Panc1 (cell line): ENCODE results near the gene FSTL4. TPM values are rescaled to one million over a fixed set of nuclear protein-coding genes. Genes with fewer than 3 reads are reported as not detected.

Source experiments
- ATAC-seq: fragments of 200-7000 bp; cut with Tn5 transposase; 2 replicates; pipeline ENCODE4 v1.9.1; 2020; ENCODE audit warnings: mild to moderate bottlenecking, moderate library complexity
- BruUV-seq: library from RNA; stranded (reverse); fragments of 400-500 nt; replicated peaks from 2 replicates; lab custom pipeline; 2021; lab: Mats Ljungman, UMichigan
- CTCF ChIA-PET: fragments of 300-600 bp; sonication (Branson Sonifier 250); formaldehyde crosslinking; loops from one replicate; lab custom pipeline; 2022; ENCODE audit warnings: antibody characterized with exemption; lab: Charles Lee
- POLR2A ChIA-PET: fragments of 300-600 bp; sonication (Branson Sonifier 250); formaldehyde crosslinking; loops from one replicate; lab custom pipeline; 2022; ENCODE audit warnings: antibody characterized with exemption; lab: Charles Lee
- DNase-seq: peaks from one replicate; pipeline ENCODE4 v3.0.0-alpha.2; 2010; ENCODE audit warnings: low read depth, low spot score
- H3K27ac ChIP-seq: 2 replicates; pipeline ENCODE4 v1.5.1; 2011; ENCODE audit warnings: mild to moderate bottlenecking, low read length, inconsistent platforms
- H3K27me3 ChIP-seq: fragments of 200-500 bp; sonication (Bioruptor generic); 2 replicates; pipeline ENCODE4 v1.6.0; 2014; ENCODE audit warnings: low read length, inconsistent platforms; ENCODE audit not compliant: control insufficient read depth, insufficient read depth
- H3K36me3 ChIP-seq: fragments of 200-500 bp; sonication (Bioruptor generic); 2 replicates; pipeline ENCODE4 v1.5.1; 2014; ENCODE audit warnings: inconsistent platforms, mild to moderate bottlenecking, low read length, moderate library complexity; ENCODE audit not compliant: control insufficient read depth, insufficient read depth
- H3K4me1 ChIP-seq: 2 replicates; pipeline ENCODE4 v1.5.1; 2011; ENCODE audit warnings: inconsistent platforms, mild to moderate bottlenecking, low read length, moderate library complexity; ENCODE audit not compliant: control insufficient read depth, insufficient read depth
- H3K4me3 ChIP-seq, 2 experiments: 2 replicates each; pipeline ENCODE4 v1.5.1; 2011 to 2012; ENCODE audit warnings: low read depth in 2 of 2, low read length in 2 of 2, mild to moderate bottlenecking in 2 of 2, inconsistent platforms in 1 of 2, moderate library complexity in 1 of 2
- H3K9me3 ChIP-seq: fragments of 200-500 bp; sonication (Bioruptor generic); 2 replicates; pipeline ENCODE4 v1.5.1; 2014; ENCODE audit warnings: low read depth, mild to moderate bottlenecking, inconsistent platforms, low read length, moderate library complexity; ENCODE audit not compliant: control insufficient read depth, insufficient read depth
- CTCF ChIP-seq: fragments of 450-650 bp; IDR thresholded peaks from 2 replicates; pipeline ENCODE4 v1.5.1; 2017; ENCODE audit warnings: mild to moderate bottlenecking
- POLR2AphosphoS5 ChIP-seq: IDR thresholded peaks from 2 replicates; pipeline ENCODE4 v1.6.1; 2012; ENCODE audit warnings: mild to moderate bottlenecking, low read depth, low read length, moderate library complexity
- REST ChIP-seq, 2 experiments: IDR thresholded peaks; 2 replicates each; pipeline ENCODE4 v1.6.1; 2011 to 2012; ENCODE audit warnings: low read depth in 2 of 2, control low read depth in 1 of 2, low read length in 1 of 2, mild to moderate bottlenecking in 1 of 2, moderate library complexity in 1 of 2; ENCODE audit not compliant: insufficient read depth in 1 of 2
- SIN3A ChIP-seq: IDR thresholded peaks from 2 replicates; pipeline ENCODE4 v1.6.1; 2012; ENCODE audit warnings: low read depth, mild to moderate bottlenecking, low read length, moderate library complexity, borderline replicate concordance; ENCODE audit not compliant: insufficient read depth
- TCF7L2 ChIP-seq: IDR thresholded peaks from 2 replicates; pipeline ENCODE4 v1.6.1; 2011; ENCODE audit warnings: mild to moderate bottlenecking, low read depth, low read length, inconsistent platforms
- in situ Hi-C: cut with HindIII; loops from 2 replicates; pipeline ENCODE4 v1.10.0; 2016; ENCODE audit warnings: low sequenced_read_pairs, low pct_unique_long_range_greater_than_20kb
- intact Hi-C: fragments of 100-400 bp; cut with micrococcal nuclease; formaldehyde crosslinking; loops from one replicate; pipeline ENCODE4 v1.10.0; 2022; ENCODE audit not compliant: unreplicated experiment
- total RNA-seq: library from RNA; stranded (reverse); gene quantifications from one replicate; pipeline ENCODE4 v1.2.1, GENCODE V29; 2021; ENCODE audit not compliant: unreplicated experiment

Gene FSTL4
- total RNA-seq, 1 experiment from 2014 or later = 0.18 TPM

GRCh38 chr5:133203317-133204305, 408.7 kb downstream of the FSTL4 start:
- Histone ChIP-seq H3K27me3 (no peaks in the 10 kb centered on the region; the same call in 1 of the 2 replicates), H3K9me3 (no peaks in the 10 kb centered on the region), H3K4me1 (0 out of 2 replicates have a peak, but pooled peaks cover 4% of the 10 kb centered on the region), H3K27ac (no peak overlapping the region), H3K36me3 (no peaks in the 10 kb centered on the region), H3K4me3 (no peak overlapping the region)
- ATAC-seq (no peak), DNase-seq (no peak)
- no TSS peak for BruUV-seq
- ChIA-PET CTCF (no interaction called here), POLR2A (no interaction called here)
- in situ Hi-C loops (no loop called here), intact Hi-C loops (no loop called here)
- TF ChIP-seq REST (IDR thresholded peaks at IDR 0.05; ENCODE audit: insufficient read depth in 1 of 2, low read depth in 2 of 2, low read length in 1 of 2) (no peak), CTCF (no peak)

- BruUV-seq = no TSS peak
- TF ChIP-seq POLR2AphosphoS5 = no peak
- TF ChIP-seq SIN3A = no peak
- no peak for TF ChIP-seq TCF7L2
- Histone ChIP-seq H3K9me3 (no peaks in the 10 kb centered on the region), H3K4me1 (0 out of 2 replicates have a peak, but pooled peaks cover 4% of the 10 kb centered on the region), H3K27me3 (no peaks in the 10 kb centered on the region; the same call in 1 of the 2 replicates), H3K4me3 (no peak overlapping the region), H3K36me3 (no peaks in the 10 kb centered on the region), H3K27ac (no peak overlapping the region)
- POLR2A ChIA-PET = no interaction called here
- in situ Hi-C loops = no loop called here
- intact Hi-C loops = no loop called here
- CTCF ChIA-PET = no interaction called here
- ATAC-seq = no peak
- no peak for DNase-seq
Observed at GRCh38 chr5:133202066-133202665, 410.2 kb downstream of the FSTL4 start.

- no TSS peak for BruUV-seq
- CTCF ChIA-PET = no interaction called here
- ATAC-seq (no peak), DNase-seq (no peak)
- no peaks in the 10 kb centered on the region for H3K9me3 ChIP-seq
- TF ChIP-seq REST (IDR thresholded peaks at IDR 0.05; ENCODE audit: insufficient read depth in 1 of 2, low read depth in 2 of 2, low read length in 1 of 2) (no peak), CTCF (no peak), TCF7L2 (no peak), POLR2AphosphoS5 (no peak), SIN3A (no peak)
- intact Hi-C loops (no loop called here), in situ Hi-C loops (no loop called here)
- H3K4me1 ChIP-seq = 0 out of 2 replicates have a peak, but pooled peaks cover 4% of the 10 kb centered on the region
- POLR2A ChIA-PET = no interaction called here
- no peaks in the 10 kb centered on the region for H3K36me3 ChIP-seq
- H3K27me3 ChIP-seq = no peaks in the 10 kb centered on the region; the same call in 1 of the 2 replicates
- no peak overlapping the region for H3K4me3 ChIP-seq
- H3K27ac ChIP-seq = no peak overlapping the region
Observed at GRCh38 chr5:133201310-133201709, 411.0 kb downstream of the FSTL4 start.
